HCT116 (cell line): ENCODE data around the gene IGFBP2. TPM values are rescaled to one million over a fixed set of nuclear protein-coding genes. Genes with fewer than 3 reads are reported as not detected.

ENCODE experiments used
- ATAC-seq: fragments of 200-7000 bp; cut with Tn5 transposase; 2 replicates; pipeline ENCODE4 v1.9.1; 2020; ENCODE audit warnings: mild to moderate bottlenecking, moderate library complexity
- BruUV-seq: library from RNA; stranded (reverse); fragments of 400-500 nt; replicated peaks from 2 replicates; lab custom pipeline; 2021; lab: Mats Ljungman, UMichigan
- CTCF ChIA-PET: fragments of 300-600 bp; sonication (Branson Sonifier 250); formaldehyde crosslinking; loops from one replicate; lab custom pipeline; 2021; ENCODE audit warnings: antibody characterized with exemption; lab: Charles Lee
- POLR2A ChIA-PET: fragments of 300-600, 350-600 bp; sonication (Branson Sonifier 250); formaldehyde crosslinking; loops from one replicate; lab custom pipeline; 2021; ENCODE audit warnings: antibody characterized with exemption; lab: Charles Lee
- RAD21 ChIA-PET, 2 experiments: fragments of 300-600 bp; sonication (Branson Sonifier 250); formaldehyde crosslinking; loops; one replicate each; lab custom pipeline; 2023; ENCODE audit warnings: low total read pairs in 2 of 2; ENCODE audit not compliant: uncharacterized antibody in 2 of 2, unreplicated experiment in 2 of 2, low non-redundant PET in 1 of 2; lab: Charles Lee
- DNase-seq: peaks from one replicate; pipeline ENCODE4 v3.0.0-alpha.2; 2010; ENCODE audit warnings: low read depth, low spot score
- H2AFZ ChIP-seq: fragments of 200-600 bp; shearing (Covaris generic), sonication (generic); 2 replicates; pipeline ENCODE4 v1.6.1; 2017; ENCODE audit warnings: low read depth, mixed run types, mixed read lengths, antibody characterized with exemption, low read length; ENCODE audit not compliant: poor library complexity, severe bottlenecking
- H3K27ac ChIP-seq: 2 replicates; pipeline ENCODE4 v1.5.1; 2012; ENCODE audit warnings: low read depth, low read length
- H3K27me3 ChIP-seq: fragments of 200-600 bp; sonication (generic); 2 replicates; pipeline ENCODE4 v1.6.1; 2016; ENCODE audit warnings: mixed run types, low read length, mixed read lengths; ENCODE audit not compliant: insufficient read depth
- H3K36me3 ChIP-seq, 2 experiments: fragments of 200-500 bp in 1 of 2; fragments of 200-600 bp in 1 of 2; sonication (Bioruptor generic) in 1 of 2; sonication (generic) in 1 of 2; 2 replicates each; pipeline versions ENCODE4 v1.5.1 to v1.6.1; 2014 to 2016; ENCODE audit warnings: low read length in 2 of 2, inconsistent platforms in 1 of 2, mixed read lengths in 1 of 2, mixed run types in 1 of 2; ENCODE audit not compliant: insufficient read depth in 2 of 2, control insufficient read depth in 1 of 2
- H3K4me1 ChIP-seq, 2 experiments: fragments of 200-600 bp in 1 of 2; sonication (generic) in 1 of 2; 2 replicates each; pipeline versions ENCODE4 v1.5.1 to v1.6.1; 2012 to 2017; ENCODE audit warnings: low read length in 2 of 2, inconsistent platforms in 1 of 2, mild to moderate bottlenecking in 1 of 2, mixed read lengths in 1 of 2, mixed run types in 1 of 2, moderate library complexity in 1 of 2; ENCODE audit not compliant: insufficient read depth in 2 of 2, control insufficient read depth in 1 of 2
- H3K4me2 ChIP-seq: fragments of 200-600 bp; sonication (generic); 2 replicates; pipeline ENCODE4 v1.6.1; 2017; ENCODE audit warnings: mixed run types, low read length, mixed read lengths
- H3K4me3 ChIP-seq, 2 experiments: fragments of 200-600 bp in 1 of 2; sonication (generic) in 1 of 2; replicated peaks in 1 of 2; 2 replicates each; pipeline ENCODE4 v1.5.1; 2011 to 2016; ENCODE audit warnings: low read length in 2 of 2, control low read depth in 1 of 2, low read depth in 1 of 2, mild to moderate bottlenecking in 1 of 2, mixed read lengths in 1 of 2, mixed run types in 1 of 2
- H3K79me2 ChIP-seq: fragments of 200-600 bp; sonication (generic); 2 replicates; pipeline ENCODE4 v1.6.1; 2017; ENCODE audit warnings: mild to moderate bottlenecking, mixed run types, low read length, moderate library complexity, mixed read lengths; ENCODE audit not compliant: insufficient read depth
- H3K9ac ChIP-seq: fragments of 200-600 bp; sonication (generic); 2 replicates; pipeline ENCODE4 v1.6.1; 2016; ENCODE audit warnings: low read length, mixed read lengths
- H3K9me2 ChIP-seq: fragments of 200-600 bp; sonication (generic), shearing (Covaris generic); 2 replicates; pipeline ENCODE4 v1.6.1; 2017; ENCODE audit warnings: mixed run types, mild to moderate bottlenecking, moderate library complexity; ENCODE audit not compliant: insufficient read depth
- H3K9me3 ChIP-seq, 2 experiments: fragments of 200-500 bp in 1 of 2; fragments of 200-600 bp in 1 of 2; sonication (Bioruptor generic) in 1 of 2; sonication (generic) in 1 of 2; 2 replicates each; pipeline ENCODE4 v1.6.1; 2014 to 2017; ENCODE audit warnings: low read length in 2 of 2, mixed read lengths in 2 of 2, inconsistent platforms in 1 of 2, low read depth in 1 of 2, mild to moderate bottlenecking in 1 of 2, mixed run types in 1 of 2, moderate library complexity in 1 of 2; ENCODE audit not compliant: control insufficient read depth in 1 of 2, insufficient read depth in 1 of 2
- H4K20me1 ChIP-seq: fragments of 200-600 bp; sonication (generic), shearing (Covaris generic); 2 replicates; pipeline ENCODE4 v1.6.1; 2017; ENCODE audit warnings: mixed run types, mild to moderate bottlenecking, moderate library complexity; ENCODE audit not compliant: insufficient read depth
- CTCF ChIP-seq, 3 experiments: fragments of 200-600 bp in 1 of 3; sonication (generic) in 1 of 3; IDR thresholded peaks in 2 of 3; conservative IDR thresholded peaks in 1 of 3; 2 replicates each; pipeline ENCODE4 v1.5.1; 2012 to 2017; ENCODE audit warnings: low read depth in 2 of 3, low read length in 2 of 3, antibody characterized with exemption in 1 of 3, borderline replicate concordance in 1 of 3, control low read depth in 1 of 3, mild to moderate bottlenecking in 1 of 3, mixed read lengths in 1 of 3, mixed run types in 1 of 3, moderate library complexity in 1 of 3; ENCODE audit not compliant: insufficient read depth in 1 of 3
- EGR1 ChIP-seq: IDR thresholded peaks from 2 replicates; pipeline ENCODE4 v1.6.1; 2012; ENCODE audit warnings: low read depth
- EZH2phosphoT487 ChIP-seq: fragments of 200-600 bp; IDR thresholded peaks from 2 replicates; pipeline ENCODE4 v1.6.1; 2018; ENCODE audit warnings: antibody characterized with exemption, borderline replicate concordance
- MAX ChIP-seq: IDR thresholded peaks from 2 replicates; pipeline ENCODE4 v1.6.1; 2012
- RAD21 ChIP-seq: IDR thresholded peaks from 2 replicates; pipeline ENCODE4 v1.6.1; 2012; ENCODE audit warnings: low read depth, mild to moderate bottlenecking
- REST ChIP-seq: IDR thresholded peaks from 2 replicates; pipeline ENCODE4 v1.6.1; 2012; ENCODE audit warnings: low read depth
- intact Hi-C: fragments of 100-400 bp; cut with micrococcal nuclease; formaldehyde crosslinking; loops from 2 replicates; pipeline ENCODE4 v1.10.0; 2022
- total RNA-seq: library from RNA; stranded (reverse); gene quantifications from one replicate; pipeline ENCODE4 v1.2.1, GENCODE V29; 2021; ENCODE audit not compliant: unreplicated experiment

Gene IGFBP2
- total RNA-seq, 1 experiment from 2014 or later: 143 TPM

GRCh38 chr2:216664593-216665034 lies 31.4 kb downstream of the IGFBP2 start:
- H2AFZ ChIP-seq: no peak overlapping the region
- H3K27me3 ChIP-seq: no peaks in the 10 kb centered on the region
- H3K79me2 ChIP-seq: no peaks in the 10 kb centered on the region
- RAD21 ChIA-PET: interaction anchor here in 1 of 2 experiments (2.7 kb wide), 1 partner anchor 145 kb away, joined by 10 read pairs; no protein-coding TSS in a partner anchor
- TF ChIP-seq REST (no peak), RAD21 (peak; percentile 58), MAX (no peak), EGR1 (no peak), CTCF (IDR thresholded peaks at IDR 0.05 in 2 of 3, conservative IDR thresholded peaks at IDR 0.05 in 1 of 3; ENCODE audit: borderline replicate concordance in 1 of 3, insufficient read depth in 1 of 3, low read depth in 2 of 3, low read length in 2 of 3) (peak; percentile 15 to 26 (median 19); a peak in 2 of 6 replicates), EZH2phosphoT487 (no peak)
- TF ChIP-seq, all 23 proteins: peak for 2
- POLR2A ChIA-PET: no interaction called here
- Histone ChIP-seq H3K4me1 (no peaks in the 10 kb centered on the region), H3K4me3 (no peak overlapping the region), H3K9me3 (no peaks in the 10 kb centered on the region), H3K9me2 (no peaks in the 10 kb centered on the region), H3K9ac (no peak overlapping the region), H3K36me3 (peaks cover 0 to 6% of the 10 kb centered on the region in 2 experiments; a peak in 1 of 4 replicates), H3K4me2 (no peak overlapping the region), H3K27ac (no peak overlapping the region), H4K20me1 (no peaks in the 10 kb centered on the region)
- DNase-seq: no peak
- CTCF ChIA-PET: interaction anchor here (1.4 to 10.4 kb wide), 2 partner anchors 125 to 147 kb away, joined by 3 to 142 read pairs; no protein-coding TSS in a partner anchor
- BruUV-seq: no TSS peak
- no peak for ATAC-seq
- intact Hi-C loops: loop anchor here (10.0 kb wide), 1 partner anchor 630 kb away; no protein-coding TSS in a partner anchor
